ENCODE measurements around the gene HAVCR2. TPM values are rescaled to one million over a fixed set of nuclear protein-coding genes. Genes with fewer than 3 reads are reported as not detected.

The HAVCR2 gene
- total RNA-seq, 4 donors from 2014 or later = 11.7 to 84.9 (median 17.1) TPM

DNA sequence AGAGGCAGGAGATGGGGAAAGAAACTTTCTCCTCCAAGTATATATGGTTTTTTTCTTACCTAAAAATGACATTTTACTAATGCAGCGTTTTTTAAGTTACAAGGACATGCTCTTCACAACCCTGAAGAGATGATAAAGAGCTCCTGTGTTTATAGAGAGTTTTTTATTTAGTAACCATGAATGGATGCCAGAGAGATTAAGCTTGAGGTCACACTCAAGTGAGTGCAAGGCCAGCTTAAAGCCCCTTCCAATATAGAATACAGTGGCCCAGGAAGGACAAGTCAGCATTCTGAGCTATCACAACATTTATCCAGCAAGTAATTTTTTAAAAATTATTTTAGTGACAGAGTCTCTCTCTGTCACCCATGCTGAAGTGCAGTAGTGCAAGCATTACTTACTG is 6.7 kb upstream of the HAVCR2 start:
- TF ChIP-seq, protein P1, sequence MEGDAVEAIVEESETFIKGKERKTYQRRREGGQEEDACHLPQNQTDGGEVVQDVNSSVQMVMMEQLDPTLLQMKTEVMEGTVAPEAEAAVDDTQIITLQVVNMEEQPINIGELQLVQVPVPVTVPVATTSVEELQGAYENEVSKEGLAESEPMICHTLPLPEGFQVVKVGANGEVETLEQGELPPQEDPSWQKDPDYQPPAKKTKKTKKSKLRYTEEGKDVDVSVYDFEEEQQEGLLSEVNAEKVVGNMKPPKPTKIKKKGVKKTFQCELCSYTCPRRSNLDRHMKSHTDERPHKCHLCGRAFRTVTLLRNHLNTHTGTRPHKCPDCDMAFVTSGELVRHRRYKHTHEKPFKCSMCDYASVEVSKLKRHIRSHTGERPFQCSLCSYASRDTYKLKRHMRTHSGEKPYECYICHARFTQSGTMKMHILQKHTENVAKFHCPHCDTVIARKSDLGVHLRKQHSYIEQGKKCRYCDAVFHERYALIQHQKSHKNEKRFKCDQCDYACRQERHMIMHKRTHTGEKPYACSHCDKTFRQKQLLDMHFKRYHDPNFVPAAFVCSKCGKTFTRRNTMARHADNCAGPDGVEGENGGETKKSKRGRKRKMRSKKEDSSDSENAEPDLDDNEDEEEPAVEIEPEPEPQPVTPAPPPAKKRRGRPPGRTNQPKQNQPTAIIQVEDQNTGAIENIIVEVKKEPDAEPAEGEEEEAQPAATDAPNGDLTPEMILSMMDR (IDR thresholded peaks at IDR 0.05) = no peak

GRCh38 chr5:157115012-157115411 is 6.2 kb upstream of the HAVCR2 start:
- TF ChIP-seq, protein P1 (IDR thresholded peaks at IDR 0.05) = no peak
- ATAC-seq (ENCODE audit: low FRiP score) = no peak
- DNase-seq (ENCODE audit: low spot score) = no peak

More for the DNA sequence above, 6.7 kb upstream of the HAVCR2 start:
- ATAC-seq (ENCODE audit: low FRiP score) (no peak), DNase-seq (ENCODE audit: low spot score) (no peak)

- no peak for ATAC-seq (ENCODE audit: low FRiP score)
- TF ChIP-seq, protein P1 (IDR thresholded peaks at IDR 0.05) = no peak
- no peak for DNase-seq (ENCODE audit: low spot score)
Measured at GRCh38 chr5:157113002-157113401, 4.2 kb upstream of the HAVCR2 start.

- ATAC-seq (ENCODE audit: low FRiP score) = no peak
- TF ChIP-seq, protein P1 (IDR thresholded peaks at IDR 0.05) = no peak
- DNase-seq (ENCODE audit: low spot score) = no peak
Measured at GRCh38 chr5:157109744-157110143, 900 bp upstream of the HAVCR2 start.

DNA sequence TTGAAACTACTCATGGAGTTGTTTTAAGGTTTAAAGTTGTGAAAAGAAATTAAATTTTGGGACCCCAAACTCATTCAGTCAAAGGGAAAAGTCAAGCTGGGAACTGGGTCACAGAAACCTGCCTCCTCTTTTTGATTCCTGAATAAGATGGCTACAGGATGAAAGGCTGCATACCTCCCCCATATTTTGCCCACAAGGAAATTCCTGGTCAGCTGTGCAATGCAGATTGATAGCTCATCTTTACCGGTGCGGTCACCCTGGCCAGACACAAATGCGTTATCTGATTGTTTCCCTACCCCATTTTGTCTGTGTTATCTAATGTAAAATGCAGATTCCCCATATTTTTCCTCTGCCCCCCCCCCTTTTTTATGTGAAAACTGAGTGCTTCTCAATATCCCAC is 1.3 kb downstream of the HAVCR2 start:
- DNase-seq (ENCODE audit: low spot score) (no peak), ATAC-seq (ENCODE audit: low FRiP score) (no peak)
- TF ChIP-seq, protein P1 (IDR thresholded peaks at IDR 0.05) = no peak

DNA sequence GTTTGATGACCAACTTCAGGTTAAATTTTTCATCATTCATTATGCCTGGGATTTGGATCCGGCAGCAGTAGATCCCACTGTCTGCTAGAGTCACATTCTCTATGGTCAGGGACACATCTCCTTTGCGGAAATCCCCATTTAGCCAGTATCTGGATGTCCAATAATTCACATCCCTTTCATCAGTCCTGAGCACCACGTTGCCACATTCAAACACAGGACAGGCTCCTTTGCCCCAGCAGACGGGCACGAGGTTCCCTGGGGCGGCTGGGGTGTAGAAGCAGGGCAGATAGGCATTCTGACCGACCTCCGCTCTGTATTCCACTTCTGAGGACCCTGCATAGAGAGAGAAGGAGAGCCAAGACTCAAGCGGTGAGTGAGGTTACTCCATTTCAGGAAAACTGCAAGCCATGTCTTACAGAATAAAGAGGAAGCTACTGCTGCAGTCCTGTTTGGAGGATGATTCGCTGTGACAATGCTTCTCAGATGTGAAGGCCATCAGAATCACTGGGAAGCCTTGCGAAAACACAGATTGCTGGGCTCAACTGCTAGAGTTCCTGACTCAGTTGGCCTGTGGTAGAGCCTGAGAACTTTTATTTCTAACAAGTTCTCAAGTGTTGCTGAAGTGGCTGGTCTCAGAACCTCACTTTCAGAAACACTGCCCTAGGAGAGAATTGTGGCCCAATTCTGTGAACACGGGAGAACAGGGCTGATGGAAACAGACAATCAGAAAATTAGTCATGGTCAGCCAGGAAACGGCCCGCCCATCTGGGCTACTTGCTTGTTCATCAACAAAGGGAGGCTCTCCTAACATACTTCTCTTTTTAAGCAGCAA is 2.0 kb downstream of the HAVCR2 start:
- DNase-seq (ENCODE audit: low spot score) (no peak), ATAC-seq (ENCODE audit: low FRiP score) (no peak)
- TF ChIP-seq, protein P1 (IDR thresholded peaks at IDR 0.05) = no peak

DNA sequence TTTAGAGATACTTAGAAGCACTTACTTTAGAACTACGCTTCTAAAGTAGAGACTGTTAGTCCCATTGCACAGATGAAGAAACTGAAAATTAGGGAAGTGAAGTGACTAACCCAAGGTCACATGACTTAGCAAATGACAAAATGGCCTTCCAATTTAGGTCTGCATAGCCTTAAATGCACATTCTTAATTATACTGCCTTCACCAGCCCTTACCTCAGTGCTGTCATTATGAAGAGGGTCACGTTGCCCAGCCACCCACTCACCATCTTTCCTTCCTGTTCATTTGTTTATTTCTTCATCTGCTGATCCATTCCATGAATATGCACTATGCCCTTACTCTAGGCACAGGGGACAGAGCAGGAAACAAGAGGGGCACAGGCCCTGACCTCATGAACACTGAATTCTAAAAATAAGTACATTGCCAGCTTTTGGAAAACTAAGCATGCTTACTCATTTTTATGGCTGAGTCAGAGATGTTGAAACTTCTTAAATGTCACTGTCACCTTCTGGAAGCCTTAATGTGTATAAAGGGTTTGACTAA is 8.6 kb downstream of the HAVCR2 start:
- ATAC-seq (ENCODE audit: low FRiP score) (peak; percentile 48), DNase-seq (ENCODE audit: low spot score) (no peak)
- TF ChIP-seq, protein P1 (IDR thresholded peaks at IDR 0.05) = no peak

Measured in omental fat pad (tissue), 4 donors.